Aorta (tissue), 5 donors: Measurements from ENCODE around the gene TOR1B. TPM values are rescaled to one million over a fixed set of nuclear protein-coding genes. Genes with fewer than 3 reads are reported as not detected.
"Not testable (repeated sequence)": the region's sequence is repeated elsewhere in the genome, so short reads cannot be mapped to it uniquely, and the experiment has no call there.

Source experiments
- ATAC-seq: fragments of 200-7000 bp; cut with Tn5 transposase; one replicate; pipeline ENCODE4 v1.9.1; 2022; ENCODE audit warnings: moderate library complexity; ENCODE audit not compliant: low FRiP score
- DNase-seq, 2 donors: peaks; one replicate each; pipeline ENCODE4 v3.0.0-alpha.2; 2020
- H3K27ac ChIP-seq, 2 donors: one replicate each; pipeline ENCODE4 v1.5.1; 2013; ENCODE audit warnings: low read length in 2 of 2, mild to moderate bottlenecking in 2 of 2, moderate library complexity in 2 of 2, control low read depth in 1 of 2, inconsistent platforms in 1 of 2, low read depth in 1 of 2
- H3K27me3 ChIP-seq, 2 donors: one replicate each; pipeline ENCODE4 v1.6.1; 2013; ENCODE audit warnings: control low read depth in 1 of 2, low read length in 1 of 2, mild to moderate bottlenecking in 1 of 2, moderate library complexity in 1 of 2; ENCODE audit not compliant: insufficient read depth in 2 of 2, control insufficient read depth in 1 of 2
- H3K36me3 ChIP-seq, 2 donors: one replicate each; pipeline ENCODE4 v1.6.1; 2013; ENCODE audit warnings: control low read depth in 1 of 2, low read length in 1 of 2, mild to moderate bottlenecking in 1 of 2; ENCODE audit not compliant: insufficient read depth in 2 of 2, control insufficient read depth in 1 of 2
- H3K4me1 ChIP-seq, 2 donors: one replicate each; pipeline ENCODE4 v1.6.1; 2013; ENCODE audit warnings: low read length in 2 of 2, control low read depth in 1 of 2, mild to moderate bottlenecking in 1 of 2, moderate library complexity in 1 of 2; ENCODE audit not compliant: insufficient read depth in 2 of 2, control insufficient read depth in 1 of 2
- H3K4me3 ChIP-seq, 2 donors: one replicate each; pipeline ENCODE4 v1.5.1; 2013; ENCODE audit warnings: low read length in 2 of 2, control low read depth in 1 of 2, mild to moderate bottlenecking in 1 of 2
- H3K9me3 ChIP-seq: one replicate; pipeline ENCODE4 v1.6.1; 2013; ENCODE audit warnings: mild to moderate bottlenecking, low read length; ENCODE audit not compliant: control insufficient read depth
- WGBS, 2 donors: extraction: QIAGEN DNeasy Blood & Tissue Kit; methylation state at CpG; one replicate each; pipeline ENCODE4 v1.1.7; 2013; 5-methylcytosine and 5-hydroxymethylcytosine counted together
- intact Hi-C, 2 donors: fragments of 100-400 bp; cut with DNase I; formaldehyde crosslinking; loops; one replicate each; pipeline versions ENCODE4 v1.14.2 to v1.15.0; 2022
- polyA plus RNA-seq, 2 donors: library from polyadenylated mRNA; stranded (reverse); fragments of 200-250 nt; gene quantifications; one replicate each; pipeline ENCODE4 v1.2.3, GENCODE V29; 2013
- total RNA-seq, 2 donors: library from RNA; stranded (reverse); fragmentation: NEBNext Ultra II Directional; extraction: Animal tissue kit (Norgen Biotek cat#: 25700); gene quantifications; one replicate each; pipeline ENCODE4 v1.2.1, GENCODE V29; 2021
- donor health status: healthy with polysubstance abuse.
- donor health status: Bipolar disorder and iron deficiency.
- donor health status: DM: no; HTN: no; CAD: no.
- donor health status: DM: no; HTN: no; CAD: no.
- donor health status: DM: yes; HTN: yes; CAD: no.

The TOR1B gene
- total and polyA plus RNA-seq, 4 donors: 11.4 to 24.3 (median 20.0) TPM

DNA sequence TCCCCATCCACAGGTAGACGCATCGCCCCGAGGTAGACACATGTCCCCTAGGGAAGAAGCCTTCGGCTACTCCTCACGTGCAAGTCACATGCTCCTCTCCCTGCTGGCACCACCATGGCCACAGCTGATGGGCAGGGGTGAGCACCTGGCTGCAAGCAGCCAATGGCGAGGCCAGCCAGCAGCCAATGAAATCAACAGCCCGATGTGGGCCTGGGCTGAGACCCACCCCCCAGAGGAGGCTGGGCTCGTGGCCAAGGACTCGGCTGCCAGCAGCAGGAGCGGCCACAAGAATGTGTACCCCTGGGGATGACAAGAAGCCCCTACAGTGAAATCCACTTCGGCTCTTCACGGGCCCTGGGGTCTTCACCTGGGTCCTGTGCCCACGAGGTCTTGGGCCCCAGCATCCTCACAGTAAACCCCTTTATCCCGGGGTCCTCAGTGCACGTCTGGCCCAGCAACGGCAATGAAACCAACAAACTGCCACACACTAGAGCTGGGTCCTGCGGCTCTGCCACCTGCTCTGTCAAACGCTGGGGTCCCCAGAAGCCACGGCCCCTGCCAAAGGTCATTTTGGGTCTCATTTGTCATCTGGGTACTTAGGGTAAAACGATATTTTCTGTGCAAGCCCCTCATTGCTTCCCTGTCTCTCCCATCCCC is 28.1 kb upstream of the TOR1B start:
- intact Hi-C loops: no loop called here
- 54 to 58% methylated on average over 20 of the region's 20 CpGs for WGBS, 2 donors

DNA sequence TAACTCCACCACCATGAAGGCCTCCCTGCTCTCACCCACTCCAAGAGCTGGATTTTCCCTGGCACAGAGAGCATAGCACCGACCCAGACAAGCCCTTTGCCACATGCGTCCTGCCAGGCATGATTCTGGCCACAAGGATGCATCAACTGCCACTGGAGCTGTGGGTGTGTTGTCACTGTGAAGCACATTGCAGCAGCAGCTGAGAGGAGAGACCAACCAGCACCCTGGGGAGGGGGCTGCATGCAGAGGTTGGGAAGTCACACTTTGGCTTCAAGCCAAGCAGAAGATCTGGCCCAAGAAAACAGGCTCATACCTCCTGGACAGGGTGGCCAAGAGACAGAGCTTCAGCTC is 27.6 kb upstream of the TOR1B start:
- Histone ChIP-seq H3K36me3 (no peaks in the 10 kb centered on the region), H3K4me3 (no peak overlapping the region), H3K9me3 (no peaks in the 10 kb centered on the region), H3K27me3 (no peaks in the 10 kb centered on the region), H3K4me1 (no peaks in the 10 kb centered on the region), H3K27ac (no peak overlapping the region)
- 39 to 41% methylated on average over 2 of the region's 2 CpGs for WGBS, 2 donors
- DNase-seq (no peak), ATAC-seq (no peak)
- intact Hi-C loops: no loop called here

More for the DNA sequence above, 28.1 kb upstream of the TOR1B start:
- no peak for ATAC-seq
- Histone ChIP-seq H3K27ac (no peak overlapping the region), H3K27me3 (no peaks in the 10 kb centered on the region), H3K4me1 (no peaks in the 10 kb centered on the region), H3K36me3 (no peaks in the 10 kb centered on the region), H3K9me3 (no peaks in the 10 kb centered on the region), H3K4me3 (no peak overlapping the region)
- no peak for DNase-seq

GRCh38 chr9:129776096-129776495 is 26.9 kb upstream of the TOR1B start:
- WGBS, 2 donors: 97 to 98% methylated on average over 4 of the region's 4 CpGs
- H3K27ac ChIP-seq, H3K4me3 ChIP-seq, intact Hi-C loops, H3K36me3 ChIP-seq, ATAC-seq, H3K4me1 ChIP-seq, DNase-seq, H3K9me3 ChIP-seq, H3K27me3 ChIP-seq: not testable (repeated sequence)

DNA sequence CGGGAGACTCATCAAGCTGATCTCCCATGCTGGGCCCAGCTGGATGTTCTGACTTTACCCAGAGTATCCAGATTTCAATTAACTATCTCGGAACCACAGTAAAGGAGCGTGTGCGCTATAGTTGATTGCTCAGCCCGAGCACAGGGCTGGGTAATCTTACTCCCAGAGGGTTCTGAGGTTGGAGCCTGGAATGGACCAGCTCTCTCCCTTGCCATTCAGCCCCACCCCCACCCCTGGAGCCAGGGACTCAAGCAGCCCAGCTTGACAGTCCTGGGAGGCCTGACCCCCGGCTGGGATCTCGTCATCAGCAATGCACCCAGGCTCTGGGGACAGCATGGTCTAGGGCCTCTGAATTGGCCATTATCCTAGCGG is 26.4 kb upstream of the TOR1B start:
- Histone ChIP-seq H3K4me1 (no peaks in the 10 kb centered on the region), H3K9me3 (no peaks in the 10 kb centered on the region), H3K4me3 (no peak overlapping the region), H3K27ac (peak overlapping the region in 1 of 2 donors; percentile 11), H3K36me3 (no peaks in the 10 kb centered on the region), H3K27me3 (no peaks in the 10 kb centered on the region)
- intact Hi-C loops: no loop called here
- DNase-seq (no peak), ATAC-seq (peak; percentile 13)
- WGBS, 2 donors: 81% methylated on average over 8 of the region's 8 CpGs

GRCh38 chr9:129776938-129777768 is 25.8 kb upstream of the TOR1B start:
- no peak overlapping the region for H3K4me3 ChIP-seq
- no peaks in the 10 kb centered on the region for H3K36me3 ChIP-seq
- intact Hi-C loops: no loop called here
- 22 to 23% methylated on average over 16 of the region's 16 CpGs for WGBS, 2 donors
- DNase-seq: peak; percentile 98 to 99
- ATAC-seq: peak; percentile 97
- no peaks in the 10 kb centered on the region for H3K4me1 ChIP-seq
- no peaks in the 10 kb centered on the region for H3K9me3 ChIP-seq
- H3K27ac ChIP-seq: peak overlapping the region in 1 of 2 donors; percentile 11
- H3K27me3 ChIP-seq: no peaks in the 10 kb centered on the region

GRCh38 chr9:129777769-129778130 is 25.2 kb upstream of the TOR1B start:
- H3K36me3 ChIP-seq: no peaks in the 10 kb centered on the region
- 72 to 79% methylated on average over 11 of the region's 11 CpGs for WGBS, 2 donors
- ATAC-seq (peak; percentile 4), DNase-seq (no peak)
- H3K9me3 ChIP-seq: no peaks in the 10 kb centered on the region
- H3K4me1 ChIP-seq: no peaks in the 10 kb centered on the region
- no peaks in the 10 kb centered on the region for H3K27me3 ChIP-seq
- intact Hi-C loops: no loop called here
- no peak overlapping the region for H3K27ac ChIP-seq
- no peak overlapping the region for H3K4me3 ChIP-seq

DNA sequence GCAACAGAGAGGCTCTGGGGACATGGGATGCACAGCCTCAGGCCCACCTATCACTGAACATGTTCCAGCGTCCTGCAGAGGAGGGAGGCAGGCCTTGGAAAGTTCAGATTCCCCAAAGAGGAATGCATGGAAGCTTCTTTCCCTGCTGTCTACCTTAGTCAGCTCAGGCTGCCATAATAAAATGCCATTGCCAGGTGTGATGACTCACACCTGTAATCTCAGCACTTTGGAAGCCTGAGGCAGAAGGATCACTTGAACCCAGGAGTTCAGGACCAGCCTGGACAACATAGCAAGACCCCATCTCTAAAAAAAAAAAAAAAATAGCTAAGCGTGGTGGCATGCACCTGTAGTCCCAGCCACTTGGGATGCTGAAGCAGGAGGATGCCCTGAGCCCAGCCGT is 24.5 kb upstream of the TOR1B start:
- 74 to 88% methylated on average over 3 of the region's 3 CpGs for WGBS, 2 donors
- Histone ChIP-seq H3K4me1 (no peaks in the 10 kb centered on the region), H3K27ac (no peak overlapping the region), H3K36me3 (no peaks in the 10 kb centered on the region), H3K9me3 (no peaks in the 10 kb centered on the region), H3K27me3 (no peaks in the 10 kb centered on the region), H3K4me3 (no peak overlapping the region)
- no peak for DNase-seq
- no peak for ATAC-seq
- intact Hi-C loops: no loop called here

- ATAC-seq: no peak
- Histone ChIP-seq H3K27ac (no peak overlapping the region), H3K4me3 (no peak overlapping the region), H3K9me3 (no peaks in the 10 kb centered on the region), H3K27me3 (no peaks in the 10 kb centered on the region), H3K36me3 (no peaks in the 10 kb centered on the region), H3K4me1 (no peaks in the 10 kb centered on the region)
- no peak for DNase-seq
- intact Hi-C loops: loop anchor here in 1 of 2 donors (5.0 kb wide), 1 partner anchor 42 kb away; no protein-coding TSS in a partner anchor
- 93 to 95% methylated on average over 7 of the region's 7 CpGs for WGBS, 2 donors
These were observed 23.3 kb upstream of the TOR1B start for GRCh38 chr9:129779560-129780190.
